K562 (cell line): ENCODE data around the gene CDCA7L. TPM values are rescaled to one million over a fixed set of nuclear protein-coding genes. Genes with fewer than 3 reads are reported as not detected.

ENCODE experiments used
- ATAC-seq: fragments of 200-7000 bp; cut with Tn5 transposase; 3 replicates; pipeline ENCODE4 v1.9.1; 2020; ENCODE audit warnings: moderate library complexity
- BruUV-seq: library from RNA; stranded (reverse); fragments of 400-500 nt; replicated peaks from 2 replicates; lab custom pipeline; 2021; lab: Mats Ljungman, UMichigan
- CTCF ChIA-PET: fragments of 300-600 bp; formaldehyde crosslinking; extraction: SDS; loops from one replicate; lab custom pipeline; 2021; ENCODE audit warnings: low intra/inter-chr PET ratio; lab: Yijun Ruan, JAX
- POLR2A ChIA-PET: fragments of 300-600, 350-650 bp; sonication (Branson Sonifier 250); formaldehyde crosslinking; extraction: SDS; loops from one replicate; lab custom pipeline; 2021; ENCODE audit warnings: antibody characterized with exemption, inconsistent platforms; lab: Yijun Ruan, JAX
- DNase-seq, 4 experiments: peaks; one replicate each; pipeline versions ENCODE4 v3.0.0 to v3.0.0-alpha.2; 2011 to 2018; ENCODE audit warnings: low spot score in 3 of 4, mixed read lengths in 3 of 4; ENCODE audit errors: extremely low read depth in 1 of 4
- FAIRE-seq: peaks from 2 replicates; lab custom pipeline; 2011; peaks lifted over from hg19 to GRCh38; lab: Jason Lieb, UNC
- H2AFZ ChIP-seq: 2 replicates; pipeline ENCODE4 v1.6.0; 2011; ENCODE audit warnings: low read depth, low read length, control low read depth, inconsistent platforms
- H3K27ac ChIP-seq: fragments of 200-600 bp; 3 replicates; pipeline ENCODE4 v1.8.0; 2011; ENCODE audit warnings: low read depth, mild to moderate bottlenecking, control low read depth, inconsistent platforms, low read length, moderate library complexity, mixed read lengths; ENCODE audit errors: extremely low read depth
- H3K27me3 ChIP-seq, 2 experiments: fragments of 300-600 bp in 1 of 2; 2 replicates in 1 of 2; 3 replicates in 1 of 2; pipeline versions ENCODE4 v1.6.0 to v1.8.0; 2011; ENCODE audit warnings: inconsistent platforms in 2 of 2, low read length in 2 of 2, mild to moderate bottlenecking in 1 of 2, mixed read lengths in 1 of 2, moderate library complexity in 1 of 2; ENCODE audit not compliant: control insufficient read depth in 2 of 2, insufficient read depth in 2 of 2
- H3K36me3 ChIP-seq: fragments of 300-600 bp; 3 replicates; pipeline ENCODE4 v1.8.0; 2011; ENCODE audit warnings: mild to moderate bottlenecking, low read length, inconsistent platforms; ENCODE audit not compliant: control insufficient read depth, insufficient read depth
- H3K4me1 ChIP-seq, 2 experiments: fragments of 200-600 bp in 1 of 2; replicated peaks in 1 of 2; 2 replicates in 1 of 2; 3 replicates in 1 of 2; pipeline versions ENCODE4 v1.5.1 to v1.8.0; 2011; ENCODE audit warnings: inconsistent platforms in 2 of 2, low read length in 2 of 2, mild to moderate bottlenecking in 1 of 2, mixed read lengths in 1 of 2, moderate library complexity in 1 of 2; ENCODE audit not compliant: control insufficient read depth in 2 of 2, insufficient read depth in 2 of 2
- H3K4me2 ChIP-seq: 2 replicates; pipeline ENCODE4 v1.6.1; 2011; ENCODE audit warnings: low read length, control low read depth, inconsistent platforms, mixed read lengths; ENCODE audit not compliant: insufficient read depth
- H3K4me3 ChIP-seq: fragments of 200-600 bp; sonication (generic), shearing (Covaris generic); 2 replicates; pipeline ENCODE4 v1.5.1; 2016; ENCODE audit warnings: control low read depth, inconsistent platforms
- H3K79me2 ChIP-seq: fragments of 200-600 bp; 3 replicates; pipeline ENCODE4 v1.8.0; 2011; ENCODE audit warnings: low read length, inconsistent platforms; ENCODE audit not compliant: control insufficient read depth, insufficient read depth
- H3K9ac ChIP-seq, 2 experiments: 2 replicates each; pipeline versions ENCODE4 v1.6.0 to v1.6.1; 2011; ENCODE audit warnings: low read depth in 2 of 2, low read length in 2 of 2, control low read depth in 1 of 2, inconsistent platforms in 1 of 2, mild to moderate bottlenecking in 1 of 2, mixed read lengths in 1 of 2; ENCODE audit not compliant: insufficient read depth in 1 of 2
- H3K9me1 ChIP-seq: one replicate; pipeline ENCODE4 v1.6.0; 2011; ENCODE audit warnings: inconsistent platforms, mild to moderate bottlenecking, low read length, moderate library complexity; ENCODE audit not compliant: control insufficient read depth, insufficient read depth
- H3K9me3 ChIP-seq: replicated peaks from 2 replicates; pipeline ENCODE4 v1.5.1; 2011; ENCODE audit warnings: low read depth, low read length, inconsistent platforms; ENCODE audit not compliant: control insufficient read depth, insufficient read depth
- H4K20me1 ChIP-seq: replicated peaks from 2 replicates; pipeline ENCODE4 v1.6.1; 2011; ENCODE audit warnings: low read length, inconsistent platforms, mixed read lengths; ENCODE audit not compliant: control insufficient read depth, insufficient read depth
- ATF6 ChIP-seq: sonication (generic); formaldehyde crosslinking; IDR thresholded peaks from 2 replicates; pipeline ENCODE4 v1.4.0; 2020; ENCODE audit warnings: mild to moderate bottlenecking, missing genetic modification reagents
- MBD1 ChIP-seq: fragments of 250-450 bp; sonication (Bioruptor Pico); IDR thresholded peaks from 2 replicates; pipeline ENCODE4 v1.8.0; 2022; ENCODE audit warnings: inconsistent platforms
- ZFP36 ChIP-seq: fragments of 150-350 bp; IDR thresholded peaks from 2 replicates; pipeline ENCODE4 v1.6.1; 2018; ENCODE audit warnings: low read length, low read depth; ENCODE audit not compliant: partially characterized antibody
- ZSCAN29 ChIP-seq: fragments of 450-650 bp; IDR thresholded peaks from 2 replicates; pipeline ENCODE4 v1.6.1; 2017
- WGBS: fragments of 100-300 bp; shearing (Covaris generic); methylation state at CpG from one replicate; pipeline ENCODE4 v1.1.6; 2016; ENCODE audit warnings: low coverage, mixed read lengths; ENCODE audit not compliant: insufficient coverage; ENCODE audit errors: missing lambda C conversion rate; 5-methylcytosine and 5-hydroxymethylcytosine counted together
- in situ Hi-C: fragments of 300-500 bp; cut with MboI; formaldehyde crosslinking; loops from 4 replicates; pipeline ENCODE4 v1.15.0; 2018; ENCODE audit warnings: inconsistent platforms, mixed read lengths
- intact Hi-C: fragments of 100-400 bp; cut with micrococcal nuclease; formaldehyde crosslinking; loops from 2 replicates; pipeline ENCODE4 v1.14.2; 2022
- polyA plus RNA-seq, 8 experiments: library from polyadenylated mRNA; depleted of rRNA in 4 of 8; stranded (reverse) in 5 of 8; unstranded in 3 of 8; fragments of >200 nt; fragmentation: Nextera tagmentation in 2 of 8; fragmentation: Illumina TruSeq in 1 of 8; extraction: Ambion mirVana in 2 of 8; extraction: Trizol in 1 of 8; gene quantifications; 2 replicates each; pipeline versions ENCODE4 v1.2.1 to v1.2.3, GENCODE V29; 2011 to 2014; ENCODE audit warnings: inconsistent platforms in 1 of 8, missing spikeins in 1 of 8
- total RNA-seq, 7 experiments: library from RNA; depleted of rRNA in 6 of 7; stranded (reverse); fragments of >200 nt in 6 of 7; fragmentation: Illumina TruSeq in 2 of 7; extraction: Trizol in 2 of 7; gene quantifications; 2 replicates each; pipeline versions ENCODE4 v1.2.1 to v1.2.3, GENCODE V29; 2011 to 2021; ENCODE audit warnings: low replicate concordance in 1 of 7

The CDCA7L gene
- total and polyA plus RNA-seq, 9 of the 15 experiments (the other 6 are each of a cell fraction or from before 2014, with no cell fraction given), result 1.9 to 32.4 (median 3.1) TPM

- H4K20me1 ChIP-seq, result no peaks in the 10 kb centered on the region
- in situ Hi-C loops, result no loop called here
- H3K36me3 ChIP-seq, result no peaks in the 10 kb centered on the region
- no peak for DNase-seq
- H3K9ac ChIP-seq, result no peak overlapping the region
- no peak for TF ChIP-seq ATF6 (CRISPR knock-in tag)
- no peak for TF ChIP-seq MBD1 (CRISPR knock-in tag)
- TF ChIP-seq ZFP36, result no peak
- TF ChIP-seq ZSCAN29, result no peak
- H3K27me3 ChIP-seq, result peaks cover 0 to 2% of the 10 kb centered on the region in 2 experiments; a peak in 1 of 5 replicates
- no TSS peak for BruUV-seq
- no peaks in the 10 kb centered on the region for H3K9me1 ChIP-seq
- H3K9me3 ChIP-seq, result no peaks in the 10 kb centered on the region
- H3K4me1 ChIP-seq, result no peaks in the 10 kb centered on the region
- ChIA-PET POLR2A (no interaction called here), CTCF (no interaction called here)
- no peak for FAIRE-seq
- H3K27ac ChIP-seq, result no peak overlapping the region
- no peak overlapping the region for H3K4me2 ChIP-seq
- no peak overlapping the region for H3K4me3 ChIP-seq
- H2AFZ ChIP-seq, result no peak overlapping the region
- WGBS, result 0% methylated on average over 3 of the region's 3 CpGs
- no peak for ATAC-seq
- H3K79me2 ChIP-seq, result no peaks in the 10 kb centered on the region
- intact Hi-C loops, result no loop called here
Observed at GRCh38 chr7:21893401-21893800, 52.3 kb downstream of the CDCA7L start.
